Pancreas (tissue), 8 donors: ENCODE results near the gene CCDC102A. TPM values are rescaled to one million over a fixed set of nuclear protein-coding genes. Genes with fewer than 3 reads are reported as not detected.

Source experiments
- polyA plus RNA-seq, 2 donors: library from polyadenylated mRNA; stranded (reverse); fragments of 200-250 nt; gene quantifications; one replicate each; pipeline ENCODE4 v1.2.3, GENCODE V29; 2013
- total RNA-seq, 6 donors: library from RNA; stranded (reverse); fragmentation: NEBNext Ultra II Directional in 4 of 6; extraction: Animal tissue kit (Norgen Biotek cat#: 25700) in 4 of 6; gene quantifications; one replicate each; pipeline versions ENCODE4 v1.2.1 to v1.2.4, GENCODE V29; 2021 to 2023
- donor health status: healthy with polysubstance abuse.
- donor health status: DM: no; HTN: no; CAD: no; lungs with moderate emphysema.
- donor health status: DM: no; HTN: no; CAD: no.
- donor health status: Bipolar disorder and iron deficiency.
- donor health status: DM: yes; HTN: yes; CAD: no.
- donor health status: DM: no; HTN: no; CAD: no.
- donor health status: DM: no; HTN: no; CAD: no.
- donor health status: DM: yes; HTN: yes; CAD: no.

Gene CCDC102A
- total and polyA plus RNA-seq, 8 donors, result 2.2 to 5.8 (median 2.9) TPM

Other genes with a start within 250 kb of the CCDC102A start
- gene CCL22, start 177.8 kb downstream of the CCDC102A start, total RNA-seq, result under 1 TPM in 3 of 6 donors, not detected in 3; 0.09 to 0.85 (median 0.16) TPM
- gene CCL22, start 177.8 kb downstream of the CCDC102A start, polyA plus RNA-seq, result under 1 TPM in 1 of 2 donors, not detected in 1; 0.05 TPM
- gene CX3CL1, start 164.1 kb downstream of the CCDC102A start, total RNA-seq, result 10 to 100 TPM in 2 of 6 donors, 1 to 10 TPM in 4; 4.6 to 21.3 (median 6.0) TPM
- gene CX3CL1, start 164.1 kb downstream of the CCDC102A start, polyA plus RNA-seq, result 10 to 100 TPM in 1 of 2 donors, 1 to 10 TPM in 1; 8.7 to 19.0 TPM
- gene CCL17, start 131.8 kb downstream of the CCDC102A start, total RNA-seq, result 1 to 10 TPM in 1 of 6 donors, not detected in 5; 1.1 TPM
- gene CCL17, start 131.8 kb downstream of the CCDC102A start, polyA plus RNA-seq, result not detected
- gene CIAPIN1, start 89.2 kb downstream of the CCDC102A start, total RNA-seq, result 10 to 100 TPM; 14.5 to 20.9 (median 17.2) TPM
- 10 to 100 TPM; 11.6 to 23.8 TPM for gene CIAPIN1, start 89.2 kb downstream of the CCDC102A start, polyA plus RNA-seq
- 10 to 100 TPM; 17.7 to 31.2 (median 23.4) TPM for gene COQ9, start 89.1 kb downstream of the CCDC102A start, total RNA-seq
- gene COQ9, start 89.1 kb downstream of the CCDC102A start, polyA plus RNA-seq, result 10 to 100 TPM; 48.5 to 51.1 TPM
- 10 to 100 TPM; 21.8 to 26.7 (median 25.1) TPM for gene POLR2C, start 73.9 kb downstream of the CCDC102A start, total RNA-seq
- 10 to 100 TPM; 20.4 to 43.9 TPM for gene POLR2C, start 73.9 kb downstream of the CCDC102A start, polyA plus RNA-seq
- gene DOK4, start 50.1 kb downstream of the CCDC102A start, total RNA-seq, result 10 to 100 TPM in 5 of 6 donors, 1 to 10 TPM in 1; 9.2 to 24.4 (median 13.4) TPM
- 10 to 100 TPM; 16.7 to 26.4 TPM for gene DOK4, start 50.1 kb downstream of the CCDC102A start, polyA plus RNA-seq
- gene ADGRG5, start 6.1 kb upstream of the CCDC102A start, total RNA-seq, result under 1 TPM; 0.09 to 0.66 (median 0.23) TPM
- under 1 TPM; 0.19 to 0.38 TPM for gene ADGRG5, start 6.1 kb upstream of the CCDC102A start, polyA plus RNA-seq
- 100 to 1,000 TPM in 1 of 6 donors, 10 to 100 TPM in 5; 51.3 to 102 (median 94.0) TPM for gene ADGRG1, start 92.1 kb upstream of the CCDC102A start, total RNA-seq
- gene ADGRG1, start 92.1 kb upstream of the CCDC102A start, polyA plus RNA-seq, result 10 to 100 TPM; 36.4 to 47.6 TPM
- gene ADGRG3, start 131.7 kb upstream of the CCDC102A start, total RNA-seq, result under 1 TPM; 0.14 to 0.73 (median 0.34) TPM
- under 1 TPM; 0.80 to 0.84 TPM for gene ADGRG3, start 131.7 kb upstream of the CCDC102A start, polyA plus RNA-seq
- gene DRC7, start 158.2 kb upstream of the CCDC102A start, total RNA-seq, result 1 to 10 TPM in 1 of 6 donors, under 1 TPM in 5; 0.28 to 2.4 (median 0.61) TPM
- gene DRC7, start 158.2 kb upstream of the CCDC102A start, polyA plus RNA-seq, result 1 to 10 TPM; 1.5 to 2.0 TPM
- gene KATNB1, start 199.2 kb upstream of the CCDC102A start, total RNA-seq, result 10 to 100 TPM in 4 of 6 donors, 1 to 10 TPM in 2; 7.8 to 14.5 (median 11.0) TPM
- gene KATNB1, start 199.2 kb upstream of the CCDC102A start, polyA plus RNA-seq, result 10 to 100 TPM; 14.1 to 17.0 TPM